EH (cell line): ENCODE measurements around the gene USP7.
"Not testable (repeated sequence)": the region's sequence is repeated elsewhere in the genome, so short reads cannot be mapped to it uniquely, and the experiment has no call there.

Source experiments
- DNase-seq: peaks from one replicate; pipeline ENCODE4 v3.0.0-alpha.2; 2015; ENCODE audit warnings: low read depth

USP7 gene

DNA sequence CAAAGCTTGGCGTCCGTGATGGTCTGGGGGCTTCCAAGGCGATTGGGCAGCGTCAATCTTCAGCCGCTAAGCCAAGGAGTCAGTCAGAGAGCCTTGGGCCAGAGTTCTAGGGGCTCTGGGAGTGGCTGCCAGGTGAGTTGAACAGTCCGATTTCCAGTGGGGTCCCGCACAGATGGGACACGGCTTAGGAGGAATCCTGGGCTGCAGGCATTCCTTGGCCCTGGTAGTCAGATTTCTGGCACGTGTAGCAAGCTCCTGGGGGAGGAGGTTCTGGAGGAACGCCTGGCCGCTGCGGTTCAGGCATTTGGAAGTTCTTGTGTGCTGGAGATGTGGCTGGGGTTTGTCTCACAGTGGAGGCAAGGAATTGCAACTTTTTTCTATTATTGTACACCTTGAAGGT is 120.4 kb downstream of the USP7 start:
- DNase-seq = not testable (repeated sequence)
